CD1c-positive myeloid dendritic cell (primary cell): ENCODE data around the gene TRAIP.
"Not testable (repeated sequence)": the region's sequence is repeated elsewhere in the genome, so short reads cannot be mapped to it uniquely, and the experiment has no call there.

ENCODE experiments used
- DNase-seq: peaks from one replicate; pipeline ENCODE4 v3.0.0-alpha.2; 2016; ENCODE audit errors: extremely low spot score

TRAIP gene

GRCh38 chr3:49791571-49791970 lies 64.8 kb downstream of the TRAIP start:
- DNase-seq, result no peak

- no peak for DNase-seq
Measured at GRCh38 chr3:49790626-49791411, 65.5 kb downstream of the TRAIP start.

GRCh38 chr3:49788056-49788455 lies 68.3 kb downstream of the TRAIP start:
- DNase-seq, result no peak

- DNase-seq, result no peak
Measured at GRCh38 chr3:49787536-49787935, 68.8 kb downstream of the TRAIP start.

GRCh38 chr3:49787182-49787464 lies 69.2 kb downstream of the TRAIP start:
- no peak for DNase-seq

- DNase-seq, result peak; percentile 100
Measured at GRCh38 chr3:49786357-49787181, 69.8 kb downstream of the TRAIP start, which contains the start of gene IP6K1. TSS of gene IP6K1 (minus strand) at chr3:49786542. CDS start at chr3:49748040, 38,502 bp downstream.

- DNase-seq, result peak; percentile 34
Measured at GRCh38 chr3:49785565-49786356, 70.6 kb downstream of the TRAIP start.

GRCh38 chr3:49782277-49782676 lies 74.1 kb downstream of the TRAIP start:
- not testable (repeated sequence) for DNase-seq

GRCh38 chr3:49781415-49782199 lies 74.8 kb downstream of the TRAIP start:
- no peak for DNase-seq

GRCh38 chr3:49780975-49781365 lies 75.4 kb downstream of the TRAIP start:
- DNase-seq, result not testable (repeated sequence)

GRCh38 chr3:49780080-49780974 lies 76.0 kb downstream of the TRAIP start:
- DNase-seq, result no peak

- no peak for DNase-seq
Measured at GRCh38 chr3:49779358-49780079, 76.8 kb downstream of the TRAIP start.
